HEK293 (cell line): ENCODE data around the gene UBALD2.

Experiments used
- CTCF ChIA-PET: fragments of 350-600 bp; formaldehyde crosslinking; extraction: SDS; loops from one replicate; lab custom pipeline; 2021; ENCODE audit warnings: antibody characterized with exemption; lab: Yijun Ruan, JAX
- POLR2A ChIA-PET: fragments of 300-600 bp; formaldehyde crosslinking; extraction: SDS; loops from one replicate; lab custom pipeline; 2020; ENCODE audit warnings: antibody characterized with exemption, inconsistent platforms; lab: Yijun Ruan, JAX
- H3K27ac ChIP-seq: fragments of 200-500 bp; sonication (Bioruptor generic); 2 replicates; pipeline ENCODE4 v1.5.1; 2014; ENCODE audit warnings: low read depth, low read length, control low read depth, inconsistent platforms; ENCODE audit errors: extremely low read depth
- H3K36me3 ChIP-seq, 2 experiments: fragments of 200-500 bp in 1 of 2; sonication (Bioruptor generic) in 1 of 2; 1 replicate in 1 of 2; 2 replicates in 1 of 2; pipeline ENCODE4 v1.5.1; 2014 to 2017; ENCODE audit warnings: inconsistent platforms in 2 of 2, low read length in 2 of 2; ENCODE audit not compliant: control insufficient read depth in 2 of 2, insufficient read depth in 1 of 2
- H3K4me1 ChIP-seq: fragments of 200-500 bp; sonication (Bioruptor generic); 2 replicates; pipeline ENCODE4 v1.5.1; 2014; ENCODE audit warnings: mild to moderate bottlenecking, low read length, inconsistent platforms; ENCODE audit not compliant: control insufficient read depth, insufficient read depth
- H3K4me3 ChIP-seq: 2 replicates; pipeline ENCODE4 v1.5.1; 2011; ENCODE audit warnings: low read depth, mild to moderate bottlenecking, control low read depth, low read length, moderate library complexity
- H3K9me3 ChIP-seq: fragments of 200-500 bp; sonication (Bioruptor generic); 2 replicates; pipeline ENCODE4 v1.5.1; 2014; ENCODE audit warnings: low read depth, low read length, inconsistent platforms; ENCODE audit not compliant: control insufficient read depth, insufficient read depth
- BCL11A ChIP-seq: fragments of 450-650 bp; formaldehyde crosslinking; IDR thresholded peaks from 2 replicates; pipeline ENCODE4 v1.5.1; 2016; ENCODE audit warnings: low read depth, missing biosample characterization, missing genetic modification characterization
- GLI2 ChIP-seq: fragments of 450-650 bp; formaldehyde crosslinking; IDR thresholded peaks from 2 replicates; pipeline ENCODE4; 2017; ENCODE audit warnings: missing biosample characterization, missing genetic modification characterization, low read depth, borderline replicate concordance
- SETDB1 ChIP-seq: IDR thresholded peaks from one replicate; pipeline ENCODE4 v1.6.1; 2017; ENCODE audit warnings: mild to moderate bottlenecking, low read length, moderate library complexity, mixed read lengths; ENCODE audit not compliant: insufficient read length
- YY2 ChIP-seq: fragments of 450-650 bp; formaldehyde crosslinking; IDR thresholded peaks from 2 replicates; pipeline ENCODE4 v1.5.1; 2016; ENCODE audit warnings: missing biosample characterization, missing genetic modification characterization
- ZEB2 ChIP-seq: fragments of 450-650 bp; formaldehyde crosslinking; IDR thresholded peaks from 2 replicates; pipeline ENCODE4 v1.5.1; 2016; ENCODE audit warnings: missing biosample characterization, missing genetic modification characterization
- ZNF155 ChIP-seq: fragments of 450-650 bp; formaldehyde crosslinking; IDR thresholded peaks from 2 replicates; pipeline ENCODE4 v1.5.1; 2016; ENCODE audit warnings: missing biosample characterization, missing genetic modification characterization
- ZNF311 ChIP-seq: fragments of 450-650 bp; formaldehyde crosslinking; IDR thresholded peaks from 2 replicates; pipeline ENCODE4 v1.5.1; 2017; ENCODE audit warnings: missing biosample characterization, missing genetic modification characterization, borderline replicate concordance
- ZNF335 ChIP-seq: fragments of 450-650 bp; formaldehyde crosslinking; conservative IDR thresholded peaks from 2 replicates; pipeline ENCODE4 v1.5.1; 2016; ENCODE audit warnings: missing biosample characterization, missing genetic modification characterization
- ZNF555 ChIP-seq: fragments of 450-650 bp; formaldehyde crosslinking; conservative IDR thresholded peaks from 2 replicates; pipeline ENCODE4 v1.5.1; 2017; ENCODE audit warnings: missing biosample characterization, mild to moderate bottlenecking, missing genetic modification characterization, inconsistent platforms
- ZNF558 ChIP-seq: fragments of 450-650 bp; formaldehyde crosslinking; IDR thresholded peaks from 2 replicates; pipeline ENCODE4 v1.5.1; 2016; ENCODE audit warnings: missing biosample characterization, missing genetic modification characterization
- ZNF701 ChIP-seq: fragments of 450-650 bp; formaldehyde crosslinking; IDR thresholded peaks from 2 replicates; pipeline ENCODE4 v1.5.1; 2016; ENCODE audit warnings: missing biosample characterization, missing genetic modification characterization
- ZNF777 ChIP-seq: fragments of 450-650 bp; formaldehyde crosslinking; IDR thresholded peaks from 2 replicates; pipeline ENCODE4 v1.5.1; 2017; ENCODE audit warnings: missing biosample characterization, missing genetic modification characterization, borderline replicate concordance
- ZSCAN16 ChIP-seq: fragments of 450-650 bp; formaldehyde crosslinking; IDR thresholded peaks from 2 replicates; pipeline ENCODE4 v1.5.1; 2016; ENCODE audit warnings: missing biosample characterization, missing genetic modification characterization
- TF ChIP-seq, protein P1 (sequence below): fragments of 450-650 bp; formaldehyde crosslinking; IDR thresholded peaks from 2 replicates; pipeline ENCODE4 v1.5.1; 2017; ENCODE audit warnings: missing biosample characterization, missing genetic modification characterization
- TF ChIP-seq, protein P2 (sequence below): fragments of 450-650 bp; formaldehyde crosslinking; IDR thresholded peaks from 2 replicates; pipeline ENCODE4 v1.5.1; 2016; ENCODE audit warnings: missing biosample characterization, missing genetic modification characterization
- TF ChIP-seq, protein P3 (sequence below): fragments of 450-650 bp; formaldehyde crosslinking; IDR thresholded peaks from 2 replicates; pipeline ENCODE4 v1.5.1; 2017; ENCODE audit warnings: missing biosample characterization, missing genetic modification characterization
- TF ChIP-seq, protein P4 (sequence below): fragments of 450-650 bp; formaldehyde crosslinking; conservative IDR thresholded peaks from 2 replicates; pipeline ENCODE4 v1.5.1; 2016; ENCODE audit warnings: low read depth, missing biosample characterization, missing genetic modification characterization
- TF ChIP-seq, protein P5 (sequence below): fragments of 450-650 bp; formaldehyde crosslinking; IDR thresholded peaks from 2 replicates; pipeline ENCODE4 v1.5.1; 2016; ENCODE audit warnings: missing biosample characterization, missing genetic modification characterization
- TF ChIP-seq, protein P6 (sequence below): fragments of 450-650 bp; formaldehyde crosslinking; IDR thresholded peaks from 2 replicates; pipeline ENCODE4 v1.5.1; 2016; ENCODE audit warnings: missing biosample characterization, missing genetic modification characterization, borderline replicate concordance

Gene UBALD2

DNA sequence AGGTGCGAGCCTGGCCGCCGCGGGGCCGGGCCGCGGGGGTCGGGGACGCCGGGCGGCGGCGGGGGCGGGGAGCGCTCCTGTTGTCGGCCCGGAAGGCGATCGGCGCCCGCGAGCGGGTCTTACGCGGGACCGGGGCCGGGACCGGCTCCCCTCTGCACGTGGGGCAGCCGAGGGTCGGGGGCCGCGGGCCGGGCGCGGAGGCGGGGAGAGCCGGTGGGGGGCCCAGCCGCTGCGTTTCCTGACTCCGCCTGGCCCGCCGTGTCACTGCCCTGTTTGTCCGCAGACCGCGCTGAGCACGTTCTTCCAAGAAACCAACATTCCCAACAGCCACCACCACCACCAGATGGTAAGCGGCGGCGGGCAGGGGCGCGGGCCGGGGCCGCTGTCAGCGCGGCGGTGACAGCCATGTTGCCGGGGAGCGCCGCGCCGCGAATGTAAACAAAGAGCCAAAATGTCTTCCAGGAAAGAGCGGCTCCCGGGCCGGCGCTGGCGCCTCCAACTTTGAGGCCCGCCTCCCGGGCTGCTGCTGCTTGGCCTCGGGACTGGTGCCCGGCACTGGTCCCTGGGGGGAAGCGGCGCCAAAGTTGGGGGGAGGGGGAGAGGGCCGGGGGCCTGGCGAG lies 586 bp downstream of the UBALD2 start (continued):
- no peak for TF ChIP-seq BCL11A (tag by site-specific recombination)
- no peak for TF ChIP-seq ZNF155
- TF ChIP-seq ZNF777 (tag by site-specific recombination) = no peak
- TF ChIP-seq ZEB2 (tag by site-specific recombination) = peak; percentile 51; the same call in 1 of the 2 replicates
- TF ChIP-seq, all 188 proteins: peak for 18

DNA sequence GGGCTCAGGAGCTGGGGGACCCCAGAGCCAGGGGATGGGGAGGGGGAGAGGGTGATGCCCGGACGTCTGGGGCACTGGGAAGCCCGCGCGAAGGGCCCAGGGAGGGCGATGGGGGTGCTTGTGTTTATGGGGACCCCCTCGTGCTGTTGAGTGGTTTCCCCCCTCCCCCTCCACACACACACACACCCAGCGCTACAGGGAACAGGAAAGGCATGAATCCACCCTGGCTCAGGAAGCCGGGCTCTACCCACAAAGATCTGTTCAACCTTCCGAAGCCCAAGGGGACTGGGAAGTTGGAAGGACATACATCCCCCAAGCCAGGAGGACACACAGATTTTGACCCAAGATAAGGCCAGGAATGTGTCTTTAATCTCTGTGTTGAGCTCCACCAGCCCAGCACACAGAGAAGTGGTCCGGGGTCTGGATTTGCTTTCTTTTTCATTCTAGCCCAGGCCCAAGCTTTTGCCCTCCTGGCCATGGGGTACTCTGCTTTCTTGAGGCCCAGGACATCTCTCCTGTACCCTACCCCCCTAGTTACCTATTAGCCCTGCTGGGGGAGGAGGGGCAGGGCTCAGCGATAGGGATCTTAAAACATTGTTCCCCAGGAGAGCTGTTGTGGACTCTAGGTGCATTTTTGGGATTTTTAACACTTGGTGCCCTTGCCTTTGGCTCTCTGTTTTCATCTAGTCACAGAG lies 1.2 kb downstream of the UBALD2 start:
- Histone ChIP-seq H3K4me1 (no peaks in the 10 kb centered on the region; the same call in 1 of the 2 replicates), H3K36me3 (peaks cover 5 to 25% of the 10 kb centered on the region in 2 experiments; a peak in 2 of 3 replicates), H3K27ac (peak overlapping the region; percentile 81), H3K9me3 (no peaks in the 10 kb centered on the region), H3K4me3 (peak overlapping the region; percentile 89)
- ChIA-PET POLR2A (interaction anchor here (0.5 to 1.9 kb wide), 4 partner anchors 13 to 851 kb away, joined by 3 to 5 read pairs (median 3); partner anchors contain the start of gene RNF157), CTCF (interaction anchor here (0.5 to 5.8 kb wide), 8 partner anchors 13 to 256 kb away, joined by 3 to 52 read pairs (median 4); no protein-coding TSS in a partner anchor)
- TF ChIP-seq ZNF555 (tag by site-specific recombination) = no peak
- TF ChIP-seq ZNF311 = no peak
- TF ChIP-seq, protein P1, sequence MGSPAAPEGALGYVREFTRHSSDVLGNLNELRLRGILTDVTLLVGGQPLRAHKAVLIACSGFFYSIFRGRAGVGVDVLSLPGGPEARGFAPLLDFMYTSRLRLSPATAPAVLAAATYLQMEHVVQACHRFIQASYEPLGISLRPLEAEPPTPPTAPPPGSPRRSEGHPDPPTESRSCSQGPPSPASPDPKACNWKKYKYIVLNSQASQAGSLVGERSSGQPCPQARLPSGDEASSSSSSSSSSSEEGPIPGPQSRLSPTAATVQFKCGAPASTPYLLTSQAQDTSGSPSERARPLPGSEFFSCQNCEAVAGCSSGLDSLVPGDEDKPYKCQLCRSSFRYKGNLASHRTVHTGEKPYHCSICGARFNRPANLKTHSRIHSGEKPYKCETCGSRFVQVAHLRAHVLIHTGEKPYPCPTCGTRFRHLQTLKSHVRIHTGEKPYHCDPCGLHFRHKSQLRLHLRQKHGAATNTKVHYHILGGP (tag by site-specific recombination) = no peak
- TF ChIP-seq, protein P2, sequence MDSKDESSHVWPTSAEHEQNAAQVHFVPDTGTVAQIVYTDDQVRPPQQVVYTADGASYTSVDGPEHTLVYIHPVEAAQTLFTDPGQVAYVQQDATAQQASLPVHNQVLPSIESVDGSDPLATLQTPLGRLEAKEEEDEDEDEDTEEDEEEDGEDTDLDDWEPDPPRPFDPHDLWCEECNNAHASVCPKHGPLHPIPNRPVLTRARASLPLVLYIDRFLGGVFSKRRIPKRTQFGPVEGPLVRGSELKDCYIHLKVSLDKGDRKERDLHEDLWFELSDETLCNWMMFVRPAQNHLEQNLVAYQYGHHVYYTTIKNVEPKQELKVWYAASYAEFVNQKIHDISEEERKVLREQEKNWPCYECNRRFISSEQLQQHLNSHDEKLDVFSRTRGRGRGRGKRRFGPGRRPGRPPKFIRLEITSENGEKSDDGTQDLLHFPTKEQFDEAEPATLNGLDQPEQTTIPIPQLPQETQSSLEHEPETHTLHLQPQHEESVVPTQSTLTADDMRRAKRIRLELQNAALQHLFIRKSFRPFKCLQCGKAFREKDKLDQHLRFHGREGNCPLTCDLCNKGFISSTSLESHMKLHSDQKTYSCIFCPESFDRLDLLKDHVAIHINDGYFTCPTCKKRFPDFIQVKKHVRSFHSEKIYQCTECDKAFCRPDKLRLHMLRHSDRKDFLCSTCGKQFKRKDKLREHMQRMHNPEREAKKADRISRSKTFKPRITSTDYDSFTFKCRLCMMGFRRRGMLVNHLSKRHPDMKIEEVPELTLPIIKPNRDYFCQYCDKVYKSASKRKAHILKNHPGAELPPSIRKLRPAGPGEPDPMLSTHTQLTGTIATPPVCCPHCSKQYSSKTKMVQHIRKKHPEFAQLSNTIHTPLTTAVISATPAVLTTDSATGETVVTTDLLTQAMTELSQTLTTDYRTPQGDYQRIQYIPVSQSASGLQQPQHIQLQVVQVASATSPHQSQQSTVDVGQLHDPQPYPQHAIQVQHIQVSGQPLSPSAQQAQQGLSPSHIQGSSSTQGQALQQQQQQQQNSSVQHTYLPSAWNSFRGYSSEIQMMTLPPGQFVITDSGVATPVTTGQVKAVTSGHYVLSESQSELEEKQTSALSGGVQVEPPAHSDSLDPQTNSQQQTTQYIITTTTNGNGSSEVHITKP (tag by site-specific recombination) = peak; percentile 96
- no peak for TF ChIP-seq ZNF701 (tag by site-specific recombination)
- TF ChIP-seq GLI2 (tag by site-specific recombination) = no peak
- TF ChIP-seq, protein P3, sequence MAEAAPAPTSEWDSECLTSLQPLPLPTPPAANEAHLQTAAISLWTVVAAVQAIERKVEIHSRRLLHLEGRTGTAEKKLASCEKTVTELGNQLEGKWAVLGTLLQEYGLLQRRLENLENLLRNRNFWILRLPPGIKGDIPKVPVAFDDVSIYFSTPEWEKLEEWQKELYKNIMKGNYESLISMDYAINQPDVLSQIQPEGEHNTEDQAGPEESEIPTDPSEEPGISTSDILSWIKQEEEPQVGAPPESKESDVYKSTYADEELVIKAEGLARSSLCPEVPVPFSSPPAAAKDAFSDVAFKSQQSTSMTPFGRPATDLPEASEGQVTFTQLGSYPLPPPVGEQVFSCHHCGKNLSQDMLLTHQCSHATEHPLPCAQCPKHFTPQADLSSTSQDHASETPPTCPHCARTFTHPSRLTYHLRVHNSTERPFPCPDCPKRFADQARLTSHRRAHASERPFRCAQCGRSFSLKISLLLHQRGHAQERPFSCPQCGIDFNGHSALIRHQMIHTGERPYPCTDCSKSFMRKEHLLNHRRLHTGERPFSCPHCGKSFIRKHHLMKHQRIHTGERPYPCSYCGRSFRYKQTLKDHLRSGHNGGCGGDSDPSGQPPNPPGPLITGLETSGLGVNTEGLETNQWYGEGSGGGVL (tag by site-specific recombination) = peak; percentile 79
- TF ChIP-seq ZNF558 = no peak
- no peak for TF ChIP-seq ZSCAN16 (tag by site-specific recombination)
- TF ChIP-seq SETDB1 = no peak
- TF ChIP-seq, protein P4, sequence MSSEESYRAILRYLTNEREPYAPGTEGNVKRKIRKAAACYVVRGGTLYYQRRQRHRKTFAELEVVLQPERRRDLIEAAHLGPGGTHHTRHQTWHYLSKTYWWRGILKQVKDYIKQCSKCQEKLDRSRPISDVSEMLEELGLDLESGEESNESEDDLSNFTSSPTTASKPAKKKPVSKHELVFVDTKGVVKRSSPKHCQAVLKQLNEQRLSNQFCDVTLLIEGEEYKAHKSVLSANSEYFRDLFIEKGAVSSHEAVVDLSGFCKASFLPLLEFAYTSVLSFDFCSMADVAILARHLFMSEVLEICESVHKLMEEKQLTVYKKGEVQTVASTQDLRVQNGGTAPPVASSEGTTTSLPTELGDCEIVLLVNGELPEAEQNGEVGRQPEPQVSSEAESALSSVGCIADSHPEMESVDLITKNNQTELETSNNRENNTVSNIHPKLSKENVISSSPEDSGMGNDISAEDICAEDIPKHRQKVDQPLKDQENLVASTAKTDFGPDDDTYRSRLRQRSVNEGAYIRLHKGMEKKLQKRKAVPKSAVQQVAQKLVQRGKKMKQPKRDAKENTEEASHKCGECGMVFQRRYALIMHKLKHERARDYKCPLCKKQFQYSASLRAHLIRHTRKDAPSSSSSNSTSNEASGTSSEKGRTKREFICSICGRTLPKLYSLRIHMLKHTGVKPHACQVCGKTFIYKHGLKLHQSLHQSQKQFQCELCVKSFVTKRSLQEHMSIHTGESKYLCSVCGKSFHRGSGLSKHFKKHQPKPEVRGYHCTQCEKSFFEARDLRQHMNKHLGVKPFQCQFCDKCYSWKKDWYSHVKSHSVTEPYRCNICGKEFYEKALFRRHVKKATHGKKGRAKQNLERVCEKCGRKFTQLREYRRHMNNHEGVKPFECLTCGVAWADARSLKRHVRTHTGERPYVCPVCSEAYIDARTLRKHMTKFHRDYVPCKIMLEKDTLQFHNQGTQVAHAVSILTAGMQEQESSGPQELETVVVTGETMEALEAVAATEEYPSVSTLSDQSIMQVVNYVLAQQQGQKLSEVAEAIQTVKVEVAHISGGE (tag by site-specific recombination) = no peak; the same call in 1 of the 2 replicates
- TF ChIP-seq, protein P5, sequence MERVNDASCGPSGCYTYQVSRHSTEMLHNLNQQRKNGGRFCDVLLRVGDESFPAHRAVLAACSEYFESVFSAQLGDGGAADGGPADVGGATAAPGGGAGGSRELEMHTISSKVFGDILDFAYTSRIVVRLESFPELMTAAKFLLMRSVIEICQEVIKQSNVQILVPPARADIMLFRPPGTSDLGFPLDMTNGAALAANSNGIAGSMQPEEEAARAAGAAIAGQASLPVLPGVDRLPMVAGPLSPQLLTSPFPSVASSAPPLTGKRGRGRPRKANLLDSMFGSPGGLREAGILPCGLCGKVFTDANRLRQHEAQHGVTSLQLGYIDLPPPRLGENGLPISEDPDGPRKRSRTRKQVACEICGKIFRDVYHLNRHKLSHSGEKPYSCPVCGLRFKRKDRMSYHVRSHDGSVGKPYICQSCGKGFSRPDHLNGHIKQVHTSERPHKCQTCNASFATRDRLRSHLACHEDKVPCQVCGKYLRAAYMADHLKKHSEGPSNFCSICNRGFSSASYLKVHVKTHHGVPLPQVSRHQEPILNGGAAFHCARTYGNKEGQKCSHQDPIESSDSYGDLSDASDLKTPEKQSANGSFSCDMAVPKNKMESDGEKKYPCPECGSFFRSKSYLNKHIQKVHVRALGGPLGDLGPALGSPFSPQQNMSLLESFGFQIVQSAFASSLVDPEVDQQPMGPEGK (tag by site-specific recombination) = peak; percentile 54; the same call in 1 of the 2 replicates
- TF ChIP-seq, protein P6, sequence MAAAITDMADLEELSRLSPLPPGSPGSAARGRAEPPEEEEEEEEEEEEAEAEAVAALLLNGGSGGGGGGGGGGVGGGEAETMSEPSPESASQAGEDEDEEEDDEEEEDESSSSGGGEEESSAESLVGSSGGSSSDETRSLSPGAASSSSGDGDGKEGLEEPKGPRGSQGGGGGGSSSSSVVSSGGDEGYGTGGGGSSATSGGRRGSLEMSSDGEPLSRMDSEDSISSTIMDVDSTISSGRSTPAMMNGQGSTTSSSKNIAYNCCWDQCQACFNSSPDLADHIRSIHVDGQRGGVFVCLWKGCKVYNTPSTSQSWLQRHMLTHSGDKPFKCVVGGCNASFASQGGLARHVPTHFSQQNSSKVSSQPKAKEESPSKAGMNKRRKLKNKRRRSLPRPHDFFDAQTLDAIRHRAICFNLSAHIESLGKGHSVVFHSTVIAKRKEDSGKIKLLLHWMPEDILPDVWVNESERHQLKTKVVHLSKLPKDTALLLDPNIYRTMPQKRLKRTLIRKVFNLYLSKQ (tag by site-specific recombination) = no peak
- TF ChIP-seq YY2 (tag by site-specific recombination) = no peak
- TF ChIP-seq ZNF335 (tag by site-specific recombination) = peak; percentile 24; the same call in 1 of the 2 replicates
